ENCODE data around the gene SLC16A3.

The SLC16A3 gene

DNA sequence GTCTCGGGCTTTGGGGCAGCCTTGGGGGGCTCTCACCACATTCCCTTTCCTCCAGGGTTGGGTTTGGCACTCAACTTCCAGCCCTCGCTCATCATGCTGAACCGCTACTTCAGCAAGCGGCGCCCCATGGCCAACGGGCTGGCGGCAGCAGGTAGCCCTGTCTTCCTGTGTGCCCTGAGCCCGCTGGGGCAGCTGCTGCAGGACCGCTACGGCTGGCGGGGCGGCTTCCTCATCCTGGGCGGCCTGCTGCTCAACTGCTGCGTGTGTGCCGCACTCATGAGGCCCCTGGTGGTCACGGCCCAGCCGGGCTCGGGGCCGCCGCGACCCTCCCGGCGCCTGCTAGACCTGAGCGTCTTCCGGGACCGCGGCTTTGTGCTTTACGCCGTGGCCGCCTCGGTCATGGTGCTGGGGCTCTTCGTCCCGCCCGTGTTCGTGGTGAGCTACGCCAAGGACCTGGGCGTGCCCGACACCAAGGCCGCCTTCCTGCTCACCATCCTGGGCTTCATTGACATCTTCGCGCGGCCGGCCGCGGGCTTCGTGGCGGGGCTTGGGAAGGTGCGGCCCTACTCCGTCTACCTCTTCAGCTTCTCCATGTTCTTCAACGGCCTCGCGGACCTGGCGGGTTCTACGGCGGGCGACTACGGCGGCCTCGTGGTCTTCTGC, 8.4 kb downstream of the SLC16A3 start:
- DNase-seq: no peak

DNA sequence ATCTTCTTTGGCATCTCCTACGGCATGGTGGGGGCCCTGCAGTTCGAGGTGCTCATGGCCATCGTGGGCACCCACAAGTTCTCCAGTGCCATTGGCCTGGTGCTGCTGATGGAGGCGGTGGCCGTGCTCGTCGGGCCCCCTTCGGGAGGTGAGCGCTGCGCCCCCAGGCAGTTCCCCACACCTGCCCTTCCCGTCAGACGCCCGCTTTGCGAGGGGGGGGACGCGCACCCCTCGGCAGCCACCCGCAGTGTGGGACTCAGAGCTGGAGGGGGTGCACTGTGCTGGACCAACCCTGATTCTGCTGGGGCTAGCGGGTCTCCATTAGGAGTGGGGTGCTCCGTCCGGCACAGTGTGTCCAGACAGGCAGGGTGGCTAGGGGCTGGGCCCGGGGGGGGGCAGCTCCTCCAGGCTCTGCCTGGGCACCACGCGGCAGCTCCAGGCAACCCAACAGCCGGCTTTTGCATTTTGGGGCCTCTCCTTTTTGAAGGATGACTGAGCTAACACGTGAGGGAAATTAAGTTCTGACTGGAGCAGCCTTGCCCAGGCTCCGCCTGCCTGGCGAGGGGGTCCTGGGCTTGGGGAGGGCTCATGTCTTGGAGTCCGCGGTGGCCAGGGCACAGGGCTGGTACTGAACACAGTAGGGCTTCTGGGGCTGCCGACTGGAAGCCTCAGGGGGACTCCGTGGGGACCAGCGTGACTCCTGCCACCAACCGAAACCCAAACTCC, 9.1 kb downstream of the SLC16A3 start:
- no peak for DNase-seq

- DNase-seq: no peak
These were observed 9.8 kb downstream of the SLC16A3 start for GRCh38 chr17:82238472-82239201.

- no peak for DNase-seq
These were observed 10.6 kb downstream of the SLC16A3 start for GRCh38 chr17:82239401-82239925.

DNA sequence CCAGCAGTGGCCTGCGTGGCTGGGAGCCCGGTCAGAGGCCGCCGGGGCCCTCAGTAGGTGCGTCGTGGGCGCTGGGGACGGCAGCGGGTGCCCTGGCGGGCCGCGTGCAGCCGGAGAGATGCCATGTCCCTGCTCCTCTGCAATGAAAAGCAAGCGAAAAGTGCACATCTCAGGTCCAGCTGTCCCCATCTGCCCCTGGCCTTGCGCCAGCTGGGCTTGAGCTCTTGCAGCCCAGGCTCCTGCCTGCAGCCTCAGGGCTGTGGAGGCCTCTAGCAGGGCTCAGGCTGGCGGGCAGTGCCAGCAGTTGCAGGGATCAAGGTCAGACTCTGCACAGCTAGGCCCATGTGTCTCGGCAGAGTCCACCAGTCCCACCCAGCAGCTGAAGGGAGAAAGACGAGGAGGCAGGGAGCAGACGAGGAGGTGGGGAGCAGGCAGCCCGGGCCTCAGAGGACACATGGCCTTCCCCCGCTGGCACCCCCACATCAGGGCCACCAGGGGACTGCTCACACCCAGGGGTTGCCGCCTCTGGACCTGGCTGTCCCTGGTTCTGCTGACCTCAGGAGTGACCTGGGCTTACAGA, 11.2 kb downstream of the SLC16A3 start:
- no peak for DNase-seq

- DNase-seq: no peak
These were observed 11.8 kb downstream of the SLC16A3 start for GRCh38 chr17:82240506-82241182.

DNA sequence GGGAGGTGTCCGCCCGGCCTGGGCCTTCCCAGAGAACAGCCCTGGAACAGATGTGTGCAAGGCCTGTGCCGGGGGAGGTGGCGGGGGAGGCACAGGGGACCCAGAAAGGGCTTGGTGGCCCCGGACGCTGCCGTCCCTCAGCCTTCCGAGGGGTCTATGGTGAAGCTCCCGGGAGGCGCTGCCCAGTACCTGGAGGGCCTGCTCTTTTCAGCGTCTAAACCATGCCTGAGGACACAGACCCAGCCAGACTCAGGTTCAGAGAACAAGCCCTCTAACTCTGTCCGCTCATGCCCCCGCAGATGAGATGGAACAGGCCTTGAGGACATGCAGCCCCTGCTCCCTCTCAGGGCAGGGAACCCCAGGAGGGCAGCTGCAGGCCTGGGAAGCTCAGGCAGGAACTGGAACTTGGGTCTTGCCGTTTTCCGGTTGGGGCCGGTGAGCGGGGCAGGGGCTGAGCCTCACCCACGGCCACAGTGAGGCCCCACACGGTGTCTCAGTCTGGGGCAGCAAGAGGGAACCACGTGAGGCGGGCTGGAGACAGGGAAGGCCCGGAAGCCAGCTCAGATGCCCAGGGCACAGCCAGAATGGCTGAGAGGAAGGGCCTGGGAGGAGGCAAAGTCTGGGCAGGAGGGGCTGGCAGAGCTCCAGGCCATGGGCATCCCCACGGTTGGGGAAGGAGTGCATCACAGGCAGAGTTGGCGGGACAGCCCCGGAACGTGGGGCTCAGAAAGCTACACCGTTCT, 12.5 kb downstream of the SLC16A3 start:
- DNase-seq: no peak

DNA sequence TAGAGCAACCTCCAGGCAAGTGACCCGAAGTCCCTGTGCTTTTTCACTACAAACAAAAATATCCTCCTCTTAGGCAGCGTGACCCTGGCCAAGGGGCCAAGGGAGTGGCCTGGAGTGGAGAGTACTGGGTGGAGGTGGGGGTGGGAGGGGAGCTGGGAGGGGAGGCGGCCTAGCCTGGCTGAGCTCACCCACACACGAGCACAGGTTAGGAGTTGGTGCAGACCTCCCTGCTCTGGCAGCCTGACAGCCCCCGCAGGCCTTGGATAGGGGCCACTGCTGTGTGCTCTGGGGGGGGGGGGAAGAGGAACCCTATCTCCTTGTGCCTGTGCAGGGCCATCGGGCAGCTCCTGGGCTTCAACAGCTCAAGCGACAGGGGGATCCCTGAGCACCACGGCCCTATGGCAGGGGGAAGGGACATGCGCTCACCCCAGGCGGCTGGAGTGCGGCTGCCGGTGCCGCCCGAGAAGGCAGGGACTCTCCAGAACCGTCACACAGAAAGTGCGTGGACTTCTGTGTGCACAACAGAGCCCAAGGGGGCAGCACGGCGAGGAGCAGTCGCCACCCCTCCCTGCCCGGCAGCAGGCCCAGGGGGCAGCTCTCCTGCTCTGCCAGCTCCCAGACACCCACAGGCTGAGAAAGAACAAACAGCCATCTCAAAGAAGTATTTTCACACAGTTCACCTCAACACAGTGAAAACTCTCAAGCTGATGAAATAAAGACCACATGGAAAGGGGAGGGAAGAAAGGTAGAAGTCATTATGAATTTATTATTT, 13.3 kb downstream of the SLC16A3 start:
- DNase-seq: no peak

DNA sequence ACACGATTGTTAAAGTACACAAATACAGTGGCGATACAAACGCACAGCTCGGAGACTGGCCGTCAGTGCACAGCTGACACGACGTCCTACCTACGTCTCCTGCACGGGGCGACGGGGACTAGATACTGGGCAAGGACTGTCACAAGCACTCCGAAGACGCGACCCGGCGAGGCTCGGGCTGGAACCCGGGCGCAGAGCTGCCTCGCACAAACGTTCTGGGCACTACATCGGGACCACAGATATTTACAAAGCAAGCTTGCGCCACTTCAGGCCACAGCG, 13.8 kb downstream of the SLC16A3 start:
- no peak for DNase-seq

DNA sequence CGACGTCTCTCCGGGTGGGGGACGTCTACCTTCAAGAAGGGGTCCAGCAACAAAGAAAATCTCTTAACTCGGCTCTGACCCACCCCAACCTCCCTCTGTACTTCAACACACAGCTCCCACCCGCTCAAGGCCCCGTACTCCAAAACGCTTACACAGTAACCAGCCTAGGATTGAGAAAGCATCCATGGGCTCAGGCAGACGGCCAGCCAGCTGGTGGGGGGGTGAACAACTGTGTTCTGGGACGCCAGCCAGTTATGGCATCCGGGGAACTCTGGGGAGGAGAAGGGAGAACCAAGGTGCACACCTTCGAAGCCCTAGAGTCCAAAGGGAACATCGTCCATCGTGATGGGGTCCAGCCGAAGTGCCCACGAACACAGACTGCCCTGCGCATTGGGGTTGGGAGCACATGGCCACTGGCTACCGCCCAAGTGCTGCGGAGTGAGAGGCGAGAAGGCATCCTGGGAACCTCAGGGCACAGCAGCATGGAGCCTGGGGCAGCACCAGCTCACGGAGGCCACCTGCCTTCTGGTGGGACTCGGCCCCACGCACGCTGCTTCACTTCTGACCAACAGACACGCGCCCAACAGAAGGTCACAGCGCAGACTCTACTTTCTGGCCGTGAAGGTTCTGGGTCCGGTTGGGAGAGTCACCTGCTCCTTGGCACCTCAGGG, 14.3 kb downstream of the SLC16A3 start:
- DNase-seq: no peak

DNA sequence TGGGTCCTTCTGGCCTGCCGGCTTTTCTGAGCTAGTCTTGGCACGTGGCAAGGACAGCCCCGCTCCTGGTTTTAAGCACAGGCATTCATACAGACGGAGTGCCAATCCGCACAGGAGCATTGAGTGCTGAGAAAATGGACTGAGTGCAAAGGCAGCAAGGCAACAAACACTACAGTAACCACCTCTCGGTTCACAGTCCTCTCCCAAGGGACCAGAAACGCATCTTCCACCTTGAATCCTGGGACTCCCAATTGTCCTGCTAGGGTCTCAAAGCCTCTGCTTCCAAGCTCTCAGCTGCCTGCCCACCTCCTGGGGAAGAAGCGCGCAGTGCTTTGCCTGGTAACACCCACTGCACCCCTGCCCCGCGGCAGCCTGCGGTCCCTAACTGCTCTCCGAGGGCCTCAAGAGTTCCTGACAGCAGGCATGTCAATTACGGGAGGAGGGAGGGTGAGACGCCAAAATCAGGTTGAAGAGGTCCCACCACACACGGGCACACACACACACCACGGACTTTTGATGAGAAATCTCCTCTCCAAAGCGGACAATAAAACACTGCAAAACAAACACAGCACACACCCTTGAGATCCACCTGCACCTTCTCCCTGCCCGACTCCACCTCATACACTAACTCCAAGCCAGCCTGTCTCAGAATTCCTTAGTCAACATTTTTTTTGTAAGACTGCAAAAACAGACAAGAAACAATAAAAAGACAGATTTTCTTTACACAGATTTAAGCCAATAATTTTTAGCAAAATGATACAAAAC, 15.0 kb downstream of the SLC16A3 start:
- DNase-seq: no peak

GRCh38 chr17:82244413-82245133, 15.7 kb downstream of the SLC16A3 start:
- no peak for DNase-seq

- DNase-seq: no peak
These were observed 16.5 kb downstream of the SLC16A3 start for GRCh38 chr17:82245134-82246039.

DNA sequence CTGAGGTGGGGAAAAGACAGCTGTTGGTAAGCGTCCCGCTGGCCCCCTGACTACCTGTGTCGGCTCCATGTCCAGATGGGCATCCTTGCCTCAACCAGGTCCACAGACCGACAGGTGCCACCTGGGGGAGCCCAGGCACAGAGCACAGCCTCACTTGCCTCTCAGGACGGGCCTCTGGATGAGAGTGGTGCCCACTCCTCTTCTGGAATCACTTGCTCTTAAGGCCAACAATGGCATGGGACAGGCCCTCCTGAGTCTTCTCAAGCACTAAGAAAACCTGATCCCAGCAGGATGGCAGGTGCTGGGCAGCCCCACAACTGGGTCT, 17.2 kb downstream of the SLC16A3 start:
- DNase-seq: no peak

DNA sequence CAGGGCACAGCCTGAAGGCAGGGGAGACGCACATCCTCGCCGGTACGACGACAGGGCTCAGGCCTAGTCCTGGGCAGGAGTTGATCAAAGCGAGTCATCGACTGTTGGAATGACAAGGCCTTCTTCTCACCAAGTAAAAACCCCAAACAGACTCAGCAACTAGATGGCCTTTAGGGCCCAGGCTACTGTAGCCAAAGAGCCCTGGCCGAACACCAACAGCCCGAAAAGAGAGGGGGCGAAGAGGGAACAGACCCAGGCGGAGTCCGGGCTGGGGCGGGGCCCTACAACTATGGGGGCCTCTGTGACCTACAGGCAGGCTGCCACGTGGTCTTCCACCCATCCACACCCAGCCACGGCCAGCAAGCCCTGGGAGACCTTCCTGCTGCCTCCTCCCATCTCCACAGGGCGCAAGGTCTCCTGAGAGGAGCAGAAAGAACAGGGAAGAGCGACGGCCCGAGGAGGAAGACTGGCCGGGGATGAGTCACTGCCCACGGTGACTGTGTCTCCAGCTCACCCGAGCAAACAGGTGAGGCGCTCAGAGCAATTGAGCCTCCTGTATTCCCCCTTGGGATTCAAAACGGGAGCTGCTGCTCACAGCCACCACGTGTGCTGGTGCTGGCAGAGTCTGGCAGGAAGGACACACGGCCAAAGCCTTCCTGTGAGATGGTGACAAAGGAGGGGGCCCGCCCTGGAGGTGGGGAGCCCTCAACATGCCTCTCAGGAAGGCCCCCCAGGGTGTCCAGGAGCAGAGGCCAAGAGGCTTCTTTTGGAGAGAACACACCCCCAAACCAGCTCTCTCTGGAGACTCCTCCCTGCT, 17.7 kb downstream of the SLC16A3 start:
- no peak for DNase-seq

- no peak for DNase-seq
These were observed 18.5 kb downstream of the SLC16A3 start for GRCh38 chr17:82247182-82247823.
